ENCODE measurements around the gene ROS1. TPM values are rescaled to one million over a fixed set of nuclear protein-coding genes. Genes with fewer than 3 reads are reported as not detected.
"Not testable (repeated sequence)": the region's sequence is repeated elsewhere in the genome, so short reads cannot be mapped to it uniquely, and the experiment has no call there.

ROS1 gene
- polyA plus RNA-seq, 1 donor, result 0.13 TPM

DNA sequence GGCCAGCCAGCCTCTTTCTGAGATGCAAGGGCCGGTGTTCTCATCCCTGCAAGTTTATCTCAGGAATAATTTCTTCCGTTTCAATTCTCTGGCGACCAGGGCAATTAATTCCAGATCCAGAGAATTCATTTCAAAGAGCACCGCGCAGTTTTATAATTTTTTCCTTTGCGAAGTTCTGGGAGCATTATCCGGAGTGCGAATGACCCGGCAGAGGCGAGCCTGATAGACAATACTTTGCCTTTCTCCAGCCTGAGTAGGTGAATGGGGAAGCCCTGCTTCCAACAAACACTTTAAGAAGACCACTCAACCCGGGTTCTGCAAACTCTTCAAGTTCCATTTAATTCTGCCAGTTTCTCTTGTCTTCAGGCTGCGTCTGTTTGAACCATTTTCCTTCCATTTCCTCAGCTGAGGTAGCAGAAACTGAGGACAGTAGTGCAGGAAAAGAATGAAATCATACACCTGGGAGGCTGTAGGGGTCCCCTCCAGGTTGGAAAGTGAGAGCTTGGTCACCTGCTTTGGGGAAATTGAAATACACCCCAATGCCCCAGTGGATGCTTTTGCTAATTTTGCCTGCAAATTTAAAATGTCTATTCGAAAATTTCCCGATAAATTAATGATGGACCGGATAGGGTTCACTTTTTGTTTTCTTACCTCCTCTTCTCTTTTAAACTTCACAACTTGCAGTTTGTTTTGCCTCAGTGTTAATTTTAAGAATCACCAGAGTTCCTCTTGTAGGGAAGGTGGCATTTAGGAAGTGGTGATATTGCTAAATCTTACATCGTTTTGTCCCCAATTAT lies 159.3 kb downstream of the ROS1 start:
- DNase-seq, result no peak

DNA sequence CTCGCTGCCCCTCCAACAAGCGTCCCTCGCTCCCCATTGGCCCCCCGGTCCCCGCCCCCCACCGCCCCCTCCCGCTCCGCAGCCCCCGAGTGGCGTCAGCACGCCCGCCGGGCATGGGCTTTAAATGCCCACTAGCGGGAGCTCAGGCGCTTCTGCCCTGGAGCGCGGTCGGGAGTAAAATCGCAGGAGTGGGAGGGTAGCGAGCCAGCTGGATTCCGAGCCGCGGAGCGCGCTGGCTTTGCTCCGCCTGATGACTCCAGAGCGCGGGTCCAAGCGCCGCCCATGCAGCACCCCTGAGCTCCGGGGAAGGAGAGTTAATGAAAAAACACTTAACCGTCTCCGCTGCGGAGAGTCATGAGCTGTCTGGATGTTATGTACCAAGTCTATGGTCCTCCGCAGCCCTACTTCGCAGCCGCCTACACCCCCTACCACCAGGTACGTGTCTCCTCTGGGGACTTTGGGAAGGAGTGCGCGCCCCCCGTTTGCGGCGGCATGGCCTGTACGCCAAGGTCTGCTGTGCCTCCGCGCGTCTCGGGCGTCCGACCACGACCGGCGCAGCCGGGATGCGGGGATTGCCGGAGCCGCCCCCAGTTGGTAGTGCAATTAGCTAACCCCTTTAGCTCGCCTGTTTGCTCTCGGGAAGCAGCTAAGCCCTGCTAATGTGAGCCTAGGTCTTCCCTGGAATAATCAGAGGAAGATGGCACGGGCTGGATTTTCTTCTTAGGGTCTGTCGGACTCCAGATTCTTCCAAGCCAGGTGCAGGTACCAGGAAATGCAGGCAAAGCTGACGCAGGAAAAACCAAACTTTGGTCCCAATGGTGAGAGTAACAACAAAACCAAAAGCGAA lies 160.1 kb downstream of the ROS1 start, which contains the start of gene VGLL2:
Gene VGLL2 (plus strand): TSS at position 149 of the 847 bp plus-strand sequence. CDS start 206 bp downstream, at position 355.
- no peak for DNase-seq

DNA sequence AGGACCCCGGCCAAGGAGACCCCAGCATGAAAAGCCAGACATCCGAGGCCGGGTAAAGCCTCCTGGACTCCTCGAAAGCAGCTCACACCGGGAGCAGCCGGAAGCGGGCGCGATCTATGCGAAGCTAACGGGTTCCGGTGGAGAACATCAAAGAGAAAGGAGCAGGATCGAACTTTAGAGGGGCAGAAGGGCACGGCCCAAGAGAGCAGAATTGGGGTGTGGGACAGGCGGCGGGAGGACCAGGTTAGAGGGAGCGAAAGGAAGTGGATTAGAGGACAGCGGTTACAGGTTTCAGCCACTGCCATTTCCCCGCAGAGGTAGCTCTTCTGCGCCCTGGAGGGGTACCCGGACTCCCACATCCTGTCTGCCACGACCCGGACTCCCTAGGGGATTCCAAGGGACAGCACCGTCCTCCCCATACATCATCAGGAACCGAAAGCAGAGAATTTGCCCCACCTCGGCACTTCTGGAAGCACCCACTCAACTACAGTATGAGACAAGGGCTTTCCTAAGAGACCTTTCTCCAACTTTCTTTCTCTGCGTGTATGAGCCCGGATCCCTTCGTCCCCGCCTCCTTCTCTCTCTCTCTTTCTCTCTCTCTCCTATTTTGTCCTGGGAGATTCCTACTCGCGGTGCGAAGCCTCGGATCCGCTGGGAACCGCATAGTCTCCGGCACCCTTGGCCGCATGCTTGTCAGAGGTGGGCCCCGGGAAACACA lies 160.9 kb downstream of the ROS1 start:
- no peak for DNase-seq

DNA sequence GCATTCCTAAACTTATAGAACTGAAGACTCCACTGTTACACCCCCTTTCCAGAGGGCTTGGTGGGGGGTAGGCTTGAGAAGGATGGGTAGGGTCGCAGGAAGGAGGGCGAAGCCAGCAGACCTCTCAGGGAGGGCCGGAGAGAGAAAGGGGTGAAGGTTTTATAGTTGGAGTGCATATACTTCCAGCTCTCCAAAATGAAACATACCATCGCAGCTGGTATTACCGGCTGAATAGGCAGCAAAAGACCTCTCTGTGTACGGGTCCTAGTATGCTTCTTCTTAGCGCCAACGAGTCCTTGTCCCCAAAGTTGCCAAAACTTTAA lies 161.4 kb downstream of the ROS1 start:
- DNase-seq, result no peak

DNA sequence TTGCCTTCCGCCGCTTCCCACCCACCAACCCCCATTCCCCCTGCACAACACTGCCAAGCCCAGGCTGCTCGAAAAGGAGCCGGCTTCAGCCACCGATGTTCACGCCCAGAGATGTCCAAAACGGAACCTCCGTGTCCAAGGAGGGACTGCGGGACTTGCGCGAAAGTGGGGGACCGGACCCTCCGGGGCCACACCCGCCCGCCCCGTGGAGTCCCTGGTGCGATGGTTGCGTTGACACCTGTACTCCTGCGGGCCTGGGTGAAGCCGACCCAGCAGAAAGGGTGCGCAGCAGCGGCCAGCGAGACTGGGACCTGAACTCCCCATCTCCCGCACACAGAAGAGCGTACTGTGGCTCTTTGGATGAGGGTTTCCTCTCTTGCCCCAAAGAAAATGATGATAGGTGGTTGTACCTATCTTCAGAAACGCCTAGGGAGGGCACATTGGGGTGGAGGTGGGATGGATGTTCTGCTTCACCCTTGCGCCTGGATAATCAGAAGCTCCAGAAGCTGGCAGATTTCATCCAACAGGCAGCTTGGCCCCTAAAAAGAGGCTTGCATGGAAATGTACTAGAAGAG lies 162.3 kb downstream of the ROS1 start:
- DNase-seq, result no peak

DNA sequence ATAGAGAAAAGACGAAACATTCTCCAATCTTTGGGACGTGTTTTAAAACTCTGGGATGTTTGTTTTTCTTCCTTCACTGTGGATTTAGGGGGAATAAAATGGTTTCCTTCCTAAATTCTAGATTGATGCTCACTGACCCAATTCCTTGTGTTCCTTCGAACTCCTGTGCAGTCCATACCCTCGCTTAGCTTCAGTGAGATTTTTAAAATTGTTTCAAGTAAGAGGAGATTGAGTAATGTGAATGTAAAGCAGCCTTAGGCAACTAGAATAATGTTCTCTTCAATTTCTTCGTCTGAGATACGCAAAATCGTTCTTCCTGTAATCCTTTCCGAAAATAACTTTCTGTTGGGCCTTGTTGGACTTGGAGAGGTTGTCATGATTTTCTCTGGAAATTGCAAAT lies 162.9 kb downstream of the ROS1 start:
- no peak for DNase-seq

DNA sequence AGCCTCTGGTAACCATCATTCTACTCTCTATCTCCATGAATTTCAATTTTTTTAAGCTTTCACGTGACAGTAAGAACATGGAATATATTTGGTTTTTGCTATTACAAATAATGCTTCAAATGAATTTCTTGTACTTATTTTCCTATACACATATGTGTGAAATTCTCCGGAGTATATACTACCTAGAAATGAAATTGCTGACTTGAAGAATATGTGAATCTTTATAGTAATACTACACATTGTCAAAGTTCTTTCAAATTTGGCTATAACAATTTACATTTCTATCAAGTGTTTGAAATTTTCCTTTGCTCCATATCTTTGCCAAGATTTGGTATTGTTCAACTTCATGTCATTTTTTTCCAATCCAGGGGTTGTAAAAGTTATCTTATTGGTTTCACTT lies 172.0 kb downstream of the ROS1 start:
- DNase-seq, result no peak

DNA sequence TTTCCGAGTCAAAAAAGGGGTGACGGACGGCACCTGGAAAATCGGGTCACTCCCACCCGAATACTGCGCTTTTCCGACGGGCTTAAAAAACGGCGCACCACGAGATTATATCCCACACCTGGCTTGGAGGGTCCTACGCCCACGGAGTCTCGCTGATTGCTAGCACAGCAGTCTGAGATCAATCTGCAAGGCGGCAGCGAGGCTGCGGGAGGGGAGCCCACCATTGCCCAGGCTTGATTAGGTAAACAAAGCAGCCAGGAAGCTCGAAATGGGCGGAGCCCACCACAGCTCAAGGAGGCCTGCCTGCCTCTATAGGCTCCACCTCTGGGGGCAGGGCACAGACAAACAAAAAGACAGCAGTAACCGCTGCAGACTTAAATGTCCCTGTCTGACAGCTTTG lies 180.8 kb downstream of the ROS1 start:
- DNase-seq, result not testable (repeated sequence)

DNA sequence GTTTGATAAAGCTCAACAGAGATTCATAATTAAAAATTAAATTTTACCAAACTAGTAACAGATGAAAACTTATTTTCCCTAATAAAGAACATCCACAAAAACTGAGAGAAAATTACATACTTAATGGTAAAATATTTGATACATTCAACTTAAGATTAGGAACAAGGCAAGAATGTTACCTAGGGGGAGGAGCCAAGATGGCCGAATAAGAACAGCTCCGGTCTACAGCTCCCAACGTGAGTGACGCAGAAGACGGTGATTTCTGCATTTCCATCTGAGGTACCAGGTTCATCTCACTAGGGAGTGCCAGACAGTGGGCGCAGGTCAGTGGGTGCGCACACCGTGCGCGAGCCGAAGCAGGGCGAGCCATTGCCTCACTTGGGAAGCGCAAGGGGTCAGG lies 181.2 kb downstream of the ROS1 start:
- DNase-seq, result not testable (repeated sequence)

Other genes with a start within 250 kb of the ROS1 start
- not detected for gene VGLL2, start 160.4 kb downstream of the ROS1 start, polyA plus RNA-seq (ENCODE audit: insufficient read length)
- gene DCBLD1, start 56.7 kb upstream of the ROS1 start, polyA plus RNA-seq (ENCODE audit: insufficient read length), result 13.9 TPM
- 70.9 TPM for gene GOPC, start 176.6 kb upstream of the ROS1 start, polyA plus RNA-seq (ENCODE audit: insufficient read length)
- gene NUS1, start 249.5 kb upstream of the ROS1 start, polyA plus RNA-seq (ENCODE audit: insufficient read length), result 59.1 TPM

Measured in left kidney (tissue), 2 donors.